GM13976 (cell line): ENCODE data around the gene GDI1.
"Not testable (repeated sequence)": the region's sequence is repeated elsewhere in the genome, so short reads cannot be mapped to it uniquely, and the experiment has no call there.

Source experiments
- DNase-seq: peaks from one replicate; pipeline ENCODE4 v3.0.0; 2012; ENCODE audit warnings: low spot score
- CTCF ChIP-seq: IDR thresholded peaks from 2 replicates; pipeline ENCODE4 v1.5.1; 2012; ENCODE audit warnings: borderline replicate concordance, mild to moderate bottlenecking; ENCODE audit not compliant: insufficient read depth; ENCODE audit errors: extremely low read depth, missing control alignments, control extremely low read depth
- in situ Hi-C: fragments of 300-500 bp; cut with MboI; formaldehyde crosslinking; loops from one replicate; pipeline ENCODE4 v1.12.0; 2022; ENCODE audit warnings: low sequenced_read_pairs, mixed read lengths, inconsistent platforms; ENCODE audit not compliant: unreplicated experiment

GDI1 gene

GRCh38 chrX:154398668-154399526 is 38.1 kb upstream of the GDI1 start:
- in situ Hi-C loops, result no loop called here
- TF ChIP-seq CTCF, result peak; percentile 70
- DNase-seq, result peak; percentile 62

DNA sequence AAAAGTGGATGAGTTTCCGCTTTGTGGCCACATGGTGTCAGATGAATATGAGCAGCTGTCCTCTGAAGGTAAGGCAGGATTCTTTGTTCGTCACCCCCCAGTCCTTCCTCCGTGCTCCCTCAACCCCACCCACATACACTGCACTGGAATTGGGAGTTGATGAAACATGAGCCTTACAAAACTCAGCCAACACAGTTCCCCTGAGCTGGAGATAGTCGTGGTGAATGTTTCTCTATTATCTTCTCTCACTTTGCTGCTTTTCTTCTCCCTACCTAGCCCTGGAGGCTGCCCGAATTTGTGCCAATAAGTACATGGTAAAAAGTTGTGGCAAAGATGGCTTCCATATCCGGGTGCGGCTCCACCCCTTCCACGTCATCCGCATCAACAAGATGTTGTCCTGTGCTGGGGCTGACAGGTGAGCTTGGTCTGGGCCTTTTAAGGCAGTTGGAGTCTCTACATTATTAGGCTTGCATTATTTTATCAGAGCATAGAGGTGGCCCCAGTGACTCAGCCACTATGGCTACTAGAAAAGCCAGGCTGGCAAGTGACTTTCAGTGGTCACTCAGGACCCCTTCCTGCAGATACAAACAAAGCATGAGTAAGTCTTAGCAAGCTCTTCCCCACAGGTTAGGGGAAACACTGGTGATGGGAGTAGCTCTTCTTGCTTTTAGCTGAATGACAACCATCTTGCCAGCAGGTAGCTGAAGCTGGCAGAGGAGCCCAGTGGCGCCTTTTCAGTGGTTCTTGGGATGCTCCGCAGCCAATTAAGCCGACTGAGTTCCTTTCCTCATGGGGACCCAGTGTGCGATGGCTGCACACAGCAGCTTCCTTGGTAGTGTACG is 37.2 kb upstream of the GDI1 start:
- no peak for DNase-seq
- TF ChIP-seq CTCF, result no peak
- in situ Hi-C loops, result no loop called here

DNA sequence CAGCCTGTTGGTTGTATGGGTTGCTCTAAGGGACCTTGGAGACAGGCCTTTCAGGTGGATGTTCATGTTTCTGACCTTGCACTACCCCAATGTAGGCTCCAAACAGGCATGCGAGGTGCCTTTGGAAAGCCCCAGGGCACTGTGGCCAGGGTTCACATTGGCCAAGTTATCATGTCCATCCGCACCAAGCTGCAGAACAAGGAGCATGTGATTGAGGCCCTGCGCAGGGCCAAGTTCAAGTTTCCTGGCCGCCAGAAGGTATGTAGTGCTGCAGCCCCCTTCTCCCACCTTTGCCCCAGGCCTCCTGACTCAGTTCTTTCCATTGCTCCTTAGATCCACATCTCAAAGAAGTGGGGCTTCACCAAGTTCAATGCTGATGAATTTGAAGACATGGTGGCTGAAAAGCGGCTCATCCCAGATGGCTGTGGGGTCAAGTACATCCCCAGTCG is 36.6 kb upstream of the GDI1 start:
- in situ Hi-C loops, DNase-seq: not testable (repeated sequence)

DNA sequence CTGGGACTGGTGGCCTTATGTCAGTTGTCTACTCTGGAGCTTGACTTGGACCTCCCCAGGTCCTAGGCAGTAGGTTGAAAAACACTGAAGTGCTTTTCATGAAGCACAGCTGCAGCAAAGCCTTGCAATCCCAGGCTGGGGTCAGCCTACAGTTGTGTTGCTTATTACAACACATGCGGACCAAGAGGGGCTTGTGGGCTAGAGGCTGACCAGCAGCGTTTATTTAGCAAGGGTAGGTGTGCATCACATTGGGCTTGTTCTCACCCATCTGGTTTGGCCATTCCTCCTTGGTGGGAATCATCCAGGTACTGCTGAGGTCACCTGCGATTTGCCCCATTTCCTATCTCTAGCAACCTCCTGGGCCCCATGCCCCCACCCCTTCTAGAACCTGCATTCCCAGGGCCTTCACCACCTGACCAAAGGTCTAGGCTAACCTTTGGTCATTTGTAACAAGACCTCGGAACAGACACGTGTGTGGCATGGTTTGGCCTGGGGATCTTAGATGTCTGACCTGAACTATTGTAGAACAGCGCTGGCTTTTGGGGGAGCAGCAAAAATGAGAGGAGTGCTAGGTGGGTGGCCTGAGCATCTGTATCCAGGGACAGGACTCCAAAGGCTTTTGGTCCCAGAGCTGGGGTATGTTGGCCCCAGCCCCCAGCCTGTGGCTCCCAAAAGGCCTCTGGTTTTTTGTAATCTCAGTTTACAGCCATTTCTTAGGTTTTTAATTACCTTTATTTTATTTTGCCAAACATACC is 35.7 kb upstream of the GDI1 start:
- in situ Hi-C loops, result no loop called here
- DNase-seq, result no peak
- TF ChIP-seq CTCF, result no peak

DNA sequence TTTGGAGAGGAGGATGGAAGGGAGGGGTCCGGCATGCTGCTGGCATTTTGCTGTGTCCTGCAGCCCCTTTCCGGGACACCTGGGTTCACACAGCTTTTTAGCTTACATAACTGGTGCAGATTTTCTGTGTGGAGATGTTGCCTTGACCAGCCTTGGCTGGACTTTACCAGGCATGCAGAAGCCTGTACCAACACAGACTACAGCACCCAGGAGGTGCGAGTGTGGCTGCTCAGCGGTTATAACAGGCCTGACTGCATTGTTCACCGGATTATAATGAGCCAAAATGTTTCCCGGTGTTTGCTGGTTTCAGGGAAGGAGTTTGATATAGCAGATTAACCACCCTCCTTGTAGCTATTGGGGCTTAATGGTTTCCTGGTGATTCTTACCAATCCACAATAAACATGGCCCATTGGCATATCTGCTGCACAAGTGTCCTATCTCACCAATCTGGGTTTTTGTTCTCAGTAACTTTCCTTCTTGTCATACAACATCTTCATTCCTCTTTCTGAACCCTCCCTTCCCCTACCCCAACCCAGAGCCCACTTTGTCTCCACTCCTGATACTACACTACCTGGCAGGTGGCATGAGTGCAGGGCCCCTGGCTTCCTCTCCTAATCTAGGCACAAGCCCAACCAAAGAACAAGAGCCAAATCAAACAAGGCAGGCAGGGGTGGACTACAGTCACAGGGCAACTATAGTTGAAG is 34.9 kb upstream of the GDI1 start:
- DNase-seq, result no peak
- in situ Hi-C loops, result no loop called here
- TF ChIP-seq CTCF, result no peak

DNA sequence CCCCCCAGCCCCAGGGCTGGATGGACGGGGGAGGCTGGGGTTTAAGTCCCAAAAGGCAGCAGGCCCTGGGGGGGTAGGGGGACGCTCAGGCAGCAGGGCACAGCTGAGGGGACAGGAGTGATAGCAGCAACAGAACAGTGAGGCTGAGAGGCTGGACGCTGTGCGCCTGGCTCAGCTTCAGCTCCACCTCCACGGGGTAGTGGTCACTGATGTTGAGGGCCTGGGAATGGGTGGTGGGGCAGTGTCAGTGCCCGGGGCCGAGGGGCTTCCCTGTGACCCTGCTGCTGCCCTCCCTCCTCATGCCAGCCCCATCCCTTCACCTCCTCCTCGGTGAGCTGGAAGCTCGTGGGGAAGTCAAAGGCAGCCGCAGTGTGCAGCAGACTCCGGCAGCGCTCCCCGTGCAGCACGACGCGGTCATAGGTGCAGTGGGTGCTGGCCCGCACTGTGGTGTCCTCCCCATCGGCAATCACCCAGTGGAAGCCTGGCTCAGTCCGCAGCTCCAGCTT is 34.3 kb upstream of the GDI1 start:
- in situ Hi-C loops, result no loop called here
- DNase-seq, result no peak
- no peak for TF ChIP-seq CTCF
